Stimulated activated CD4-positive, alpha-beta T cell treated with anti-CD3 and anti-CD28 coated beads, Interleukin-1b, Interleukin-23, amount 100 ng/mL, for 1 hour (primary cell): Measurements from ENCODE around the gene AEBP2.
"Not testable (repeated sequence)": the region's sequence is repeated elsewhere in the genome, so short reads cannot be mapped to it uniquely, and the experiment has no call there.

ENCODE experiments used
- DNase-seq, 2 donors: peaks; one replicate each; pipeline ENCODE4 v3.0.0-alpha.2; 2020; ENCODE audit warnings: low read depth in 2 of 2

The AEBP2 gene

DNA sequence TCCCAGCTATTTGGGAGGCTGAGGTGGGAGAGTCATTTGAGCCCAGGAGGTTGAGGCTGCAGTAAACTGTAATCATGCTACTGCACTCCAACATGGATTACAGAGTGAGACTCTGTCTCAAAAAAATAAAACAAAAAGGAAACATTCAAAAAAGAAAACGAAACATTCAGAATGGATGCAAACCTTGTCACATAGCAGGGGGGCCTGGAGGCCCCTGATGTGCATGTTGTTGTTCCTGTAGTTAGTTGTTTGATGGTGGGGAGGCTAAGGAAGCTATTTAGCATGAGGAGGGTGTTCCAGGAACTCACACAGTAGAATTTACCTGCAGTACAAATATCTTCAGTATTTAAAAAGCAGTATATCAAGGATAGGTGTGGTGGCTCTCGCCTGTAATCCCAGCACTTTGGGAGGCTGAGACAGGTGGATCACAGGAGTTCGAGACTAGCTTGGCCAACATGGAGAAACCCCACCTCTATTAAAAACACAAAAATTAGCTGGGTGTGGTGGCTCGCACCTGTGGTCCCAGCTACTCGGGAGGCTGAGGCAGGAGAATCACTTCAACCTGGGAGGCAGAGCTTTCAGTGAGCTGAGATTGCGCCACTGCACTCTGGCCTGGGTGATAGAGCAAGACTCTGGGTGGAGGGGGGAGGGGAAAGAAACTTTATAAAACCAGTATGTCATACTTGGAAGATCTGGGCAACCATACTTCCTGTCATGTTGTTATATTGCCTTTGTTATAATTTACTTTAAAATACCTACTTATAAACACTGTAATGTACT lies 17.6 kb upstream of the AEBP2 start:
- DNase-seq: no peak

DNA sequence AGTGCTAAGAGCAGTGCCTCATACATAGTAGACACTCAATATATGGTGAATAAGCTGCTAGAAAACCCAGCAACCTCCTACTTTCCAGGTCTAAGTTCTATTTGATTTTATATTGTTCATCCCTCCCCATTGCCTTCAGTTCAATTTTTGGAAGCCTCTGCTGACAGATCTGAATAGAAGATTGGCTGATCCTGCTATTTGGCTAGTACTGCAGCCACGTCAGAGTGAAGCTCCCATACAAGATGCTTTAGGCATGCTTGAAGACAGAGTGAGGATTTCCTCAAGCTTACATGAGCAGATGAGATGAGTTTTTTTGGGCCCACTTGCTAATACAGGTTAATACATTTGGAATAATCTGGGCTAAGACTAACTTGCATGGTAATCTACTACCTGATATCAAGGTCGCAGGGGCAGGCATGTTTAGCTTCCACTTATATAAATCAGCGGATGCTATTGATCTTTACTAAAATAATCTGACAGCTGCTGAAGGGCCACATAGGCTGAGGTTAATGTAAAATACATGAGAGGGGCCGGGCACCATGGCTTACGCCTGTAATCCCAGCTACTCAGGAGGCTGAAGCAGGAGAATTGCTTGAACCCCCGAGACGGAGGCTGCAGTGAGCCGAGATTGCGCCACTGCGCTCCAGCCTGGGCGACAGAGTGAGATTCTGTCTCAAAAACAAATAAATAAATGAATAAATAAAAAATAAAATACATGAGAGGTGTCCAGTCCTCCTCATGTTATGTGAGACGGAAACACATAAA lies 15.9 kb upstream of the AEBP2 start:
- DNase-seq: no peak

DNA sequence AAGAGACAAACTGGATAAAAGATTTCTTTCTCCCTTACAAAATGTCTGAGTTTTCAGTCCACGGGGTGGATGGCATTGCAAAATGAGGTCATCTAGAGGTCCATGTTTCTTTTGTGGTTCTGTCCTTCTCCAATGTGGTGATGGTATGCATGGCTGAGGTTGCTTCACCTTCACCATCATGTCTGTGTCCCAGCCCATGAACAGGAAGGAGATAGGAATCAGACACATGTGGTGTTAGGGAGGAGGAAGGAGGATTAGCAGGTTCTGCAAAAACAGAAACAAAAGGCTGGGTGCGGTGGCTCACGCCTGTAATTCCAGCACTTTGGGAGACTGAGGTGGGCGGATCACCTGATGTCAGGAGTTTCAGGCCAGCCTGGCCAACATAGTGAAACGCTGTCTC lies 11.0 kb upstream of the AEBP2 start:
- no peak for DNase-seq

DNA sequence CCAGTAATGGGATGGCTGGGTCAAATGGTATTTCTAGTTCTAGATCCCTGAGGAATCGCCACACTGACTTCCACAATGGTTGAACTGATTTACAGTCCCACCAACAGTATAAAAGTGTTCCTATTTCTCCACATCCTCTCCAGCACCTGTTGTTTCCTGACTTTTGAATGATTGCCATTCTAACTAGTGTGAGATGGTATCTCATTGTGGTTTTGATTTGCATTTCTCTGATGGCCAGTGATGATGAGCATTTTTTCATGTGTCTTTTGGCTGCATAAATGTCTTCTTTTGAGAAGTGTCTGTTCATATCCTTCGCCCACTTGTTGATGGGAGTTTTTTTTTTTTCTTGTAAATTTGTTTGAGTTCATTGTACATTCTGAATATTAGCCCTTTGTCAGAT lies 9.8 kb upstream of the AEBP2 start:
- not testable (repeated sequence) for DNase-seq

DNA sequence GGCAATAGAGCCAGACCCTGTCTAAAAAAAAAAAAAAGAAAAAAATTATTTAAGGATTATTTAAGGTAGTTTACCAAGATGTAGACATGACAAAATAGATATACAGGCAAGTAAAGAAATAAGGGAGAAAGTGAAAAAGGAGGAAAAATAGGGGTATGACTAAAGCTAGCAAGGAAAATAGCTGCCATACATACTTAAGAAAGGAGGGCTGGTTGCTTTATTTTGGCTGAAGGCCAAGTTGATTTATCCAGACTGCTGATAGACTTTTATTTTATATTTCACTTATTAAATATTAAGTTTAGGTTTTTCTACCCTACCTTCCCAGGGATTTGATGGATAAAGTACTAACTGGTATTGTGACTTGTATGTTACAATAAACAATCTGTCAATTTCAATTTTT lies 8.3 kb upstream of the AEBP2 start:
- DNase-seq: no peak

DNA sequence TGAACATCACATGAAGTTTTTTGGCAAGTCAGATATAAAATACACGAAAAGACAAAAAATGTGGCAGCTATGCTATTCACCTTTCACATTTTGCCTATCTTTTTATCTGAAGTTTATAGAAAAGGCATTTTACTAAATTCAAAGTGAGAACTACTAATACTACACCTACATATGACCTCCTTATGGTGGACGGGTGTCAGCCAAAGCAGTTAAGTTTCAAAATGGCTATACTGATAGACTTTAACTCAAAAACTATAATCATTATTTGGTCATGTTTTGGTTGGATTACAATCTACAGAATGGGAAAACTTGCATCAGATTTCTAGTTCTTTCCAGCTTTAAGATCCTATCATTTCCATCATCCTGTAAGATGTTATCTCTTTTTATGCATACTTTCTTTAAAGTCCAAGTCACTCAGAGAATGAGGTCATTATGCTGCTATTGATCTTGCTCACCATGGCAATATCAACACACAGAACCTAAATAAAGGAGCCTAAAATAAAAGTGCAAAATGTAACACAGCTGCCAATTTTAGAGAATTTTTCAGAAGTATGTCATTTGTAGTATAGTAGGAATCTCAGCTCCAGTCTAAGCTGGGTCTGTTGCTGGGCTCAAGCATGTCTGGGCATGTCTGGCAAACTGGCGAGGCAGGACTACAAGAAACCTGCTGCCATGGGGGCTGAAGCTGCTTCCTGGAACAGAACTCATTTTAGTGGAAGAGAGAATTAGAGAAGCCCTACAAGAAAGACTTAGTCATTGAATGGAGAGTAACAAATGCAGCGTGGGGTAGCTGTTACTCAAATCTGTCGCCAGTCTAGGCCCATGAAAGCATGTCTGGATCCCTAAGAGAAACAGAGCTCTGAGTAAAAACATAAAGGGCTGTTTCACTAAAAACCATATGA lies 7.6 kb upstream of the AEBP2 start:
- DNase-seq: no peak

DNA sequence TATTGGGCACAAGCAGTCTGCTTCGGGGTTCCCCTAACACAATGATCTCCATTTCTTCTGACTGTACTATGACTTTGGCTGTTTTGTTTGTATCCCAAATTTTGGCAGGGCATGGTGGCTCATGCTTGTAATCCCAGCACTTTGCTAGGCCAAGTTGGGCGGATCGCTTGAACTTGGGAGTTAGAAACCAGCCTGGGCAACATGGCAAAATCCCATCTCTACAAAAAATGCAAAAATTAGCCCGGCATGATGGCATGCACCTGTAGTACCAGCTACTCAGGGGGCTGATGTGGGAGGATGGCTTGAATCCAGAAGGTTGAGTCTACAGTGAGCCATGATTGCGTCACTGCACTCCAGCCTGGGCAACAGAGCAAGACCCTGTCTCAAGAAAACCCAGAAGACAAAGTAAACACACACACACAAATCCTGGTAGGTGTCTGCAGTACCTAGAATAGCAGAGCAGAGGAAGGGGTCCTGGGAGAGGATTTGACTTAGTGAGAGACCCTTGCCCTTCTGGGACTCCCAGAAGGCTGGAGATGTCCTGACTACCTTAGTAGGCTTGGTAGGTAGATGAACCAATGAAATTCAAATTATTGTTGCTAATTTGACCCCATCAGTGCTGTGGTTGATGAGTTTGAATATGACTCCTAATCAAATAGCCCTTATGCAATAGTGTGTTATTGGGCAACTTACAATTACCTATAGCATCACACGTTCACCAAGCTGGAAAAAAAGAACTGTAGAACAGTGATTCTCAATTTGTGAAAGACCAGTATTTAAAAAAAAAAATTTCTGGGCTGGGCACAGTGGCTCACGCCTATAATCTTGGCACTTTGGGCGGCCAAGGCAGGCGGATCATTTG lies 6.8 kb upstream of the AEBP2 start:
- no peak for DNase-seq

DNA sequence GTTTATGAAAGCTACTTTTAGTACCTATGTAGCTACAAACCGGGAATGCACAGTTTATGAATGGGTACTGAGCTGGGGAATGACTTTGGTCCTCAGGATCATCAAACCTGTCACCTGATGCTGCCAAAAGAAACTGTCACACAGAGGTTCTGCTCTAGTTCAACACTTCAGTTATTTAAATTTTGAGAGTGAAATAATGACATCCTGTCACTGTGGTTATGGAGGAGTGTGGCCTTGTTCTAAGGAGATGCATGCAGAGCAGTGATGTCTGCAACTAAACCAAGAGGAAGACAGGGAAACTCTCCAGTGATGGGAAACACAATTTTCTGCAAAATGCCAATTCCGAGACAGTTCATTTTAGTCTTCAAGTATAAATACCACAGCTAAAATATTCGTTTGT lies 4.8 kb upstream of the AEBP2 start:
- no peak for DNase-seq

DNA sequence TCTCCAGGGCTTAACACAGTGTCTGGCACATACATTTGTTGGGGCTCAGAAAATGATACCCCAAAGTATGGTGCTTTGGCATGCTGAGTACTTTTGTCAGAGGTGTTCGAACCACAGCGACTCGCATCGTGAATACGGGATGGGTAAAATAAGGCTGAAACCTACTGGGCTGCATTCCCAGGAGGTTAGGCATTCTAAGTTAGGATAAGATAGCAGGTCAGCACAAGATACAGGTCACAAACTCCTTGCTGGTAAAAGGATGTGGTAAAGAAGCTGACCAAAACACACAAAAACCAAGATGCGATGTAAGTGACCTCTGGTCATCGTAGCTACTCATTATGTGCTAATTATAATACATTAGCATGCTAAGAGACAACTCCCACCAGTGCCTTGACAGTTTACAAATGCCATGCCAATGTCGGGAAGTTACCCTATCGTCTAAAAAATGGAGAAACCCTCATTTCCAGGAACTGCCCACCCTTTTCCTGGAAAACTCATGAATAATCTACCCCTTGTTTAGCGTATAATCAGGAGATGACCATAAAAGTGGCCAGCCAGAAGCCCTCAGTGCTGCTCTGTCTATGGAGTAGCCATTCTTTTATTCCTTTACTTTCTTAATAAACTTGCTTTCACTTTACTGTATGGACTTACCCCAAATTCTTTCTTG lies 3.3 kb upstream of the AEBP2 start:
- no peak for DNase-seq

DNA sequence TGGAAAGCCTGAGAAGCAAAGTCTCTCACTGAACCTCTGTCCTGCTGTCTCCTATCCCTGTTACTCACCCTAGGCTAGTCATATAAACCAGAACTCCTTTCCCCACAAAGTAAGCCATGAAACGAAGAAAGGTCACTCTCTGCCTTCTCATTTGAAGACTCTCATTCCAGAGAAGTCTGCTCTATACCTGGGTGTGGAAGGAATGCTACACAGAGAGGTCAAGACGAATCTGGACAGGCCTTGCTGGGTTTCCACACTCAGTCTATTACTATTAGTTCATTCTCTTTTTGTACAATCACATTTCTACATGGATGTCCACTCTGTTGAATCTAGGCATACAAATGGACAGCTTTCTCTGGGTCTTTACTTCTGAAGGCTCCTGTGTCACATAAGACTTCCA lies 2.4 kb upstream of the AEBP2 start:
- no peak for DNase-seq

DNA sequence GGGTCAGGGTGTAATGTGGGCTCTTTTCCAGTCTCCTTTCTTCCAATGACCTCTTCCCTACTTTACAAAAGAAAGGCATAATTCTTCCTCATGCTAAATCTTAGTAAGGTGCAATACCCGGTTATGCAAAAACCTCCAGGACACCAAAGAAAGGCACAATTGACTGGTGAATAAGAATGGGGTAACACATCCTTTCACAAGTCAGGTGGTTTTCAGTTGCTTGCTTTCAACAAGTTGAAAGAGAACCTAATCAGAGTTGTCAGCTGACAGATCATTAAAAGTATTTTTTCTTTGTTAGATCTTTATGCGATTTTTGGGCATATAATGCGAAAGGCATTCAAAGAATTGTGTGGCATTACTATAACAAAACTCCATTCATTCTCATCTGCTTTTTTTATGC lies 1.3 kb upstream of the AEBP2 start:
- DNase-seq: no peak

DNA sequence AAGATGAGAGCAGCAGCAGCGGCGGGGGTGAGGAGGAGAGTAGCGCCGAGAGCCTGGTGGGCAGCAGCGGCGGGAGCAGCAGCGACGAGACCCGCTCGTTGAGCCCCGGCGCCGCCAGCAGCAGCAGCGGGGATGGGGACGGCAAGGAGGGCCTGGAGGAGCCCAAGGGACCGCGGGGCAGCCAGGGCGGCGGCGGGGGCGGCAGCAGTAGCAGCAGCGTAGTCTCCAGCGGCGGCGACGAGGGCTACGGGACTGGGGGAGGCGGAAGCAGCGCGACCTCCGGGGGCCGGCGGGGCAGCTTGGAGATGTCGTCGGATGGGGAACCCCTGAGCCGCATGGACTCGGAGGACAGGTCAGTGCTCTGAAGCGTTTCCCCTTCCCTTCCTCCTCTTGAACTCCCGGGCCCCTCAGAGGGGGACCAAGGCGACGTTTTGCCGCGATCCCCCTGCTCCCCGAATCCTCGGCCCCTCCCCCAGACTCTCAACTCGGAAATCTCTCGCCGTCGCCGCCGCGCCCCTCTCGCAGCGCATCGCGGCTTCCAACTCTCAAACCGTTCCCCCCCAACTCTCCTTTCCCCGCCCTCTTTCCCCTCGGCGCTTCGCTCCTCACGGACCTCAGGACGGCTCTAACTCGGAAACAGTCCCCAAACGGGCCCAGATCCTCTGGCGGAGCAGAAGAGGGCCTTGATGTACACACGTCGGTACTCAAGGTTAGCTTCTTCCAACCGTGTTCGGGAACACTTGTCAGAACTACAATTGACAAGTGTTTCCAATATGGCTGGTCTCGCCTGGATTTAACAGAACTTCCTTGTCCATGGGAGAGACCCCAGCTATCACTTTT lies 947 bp downstream of the AEBP2 start:
- peak; percentile 15 to 33 for DNase-seq

DNA sequence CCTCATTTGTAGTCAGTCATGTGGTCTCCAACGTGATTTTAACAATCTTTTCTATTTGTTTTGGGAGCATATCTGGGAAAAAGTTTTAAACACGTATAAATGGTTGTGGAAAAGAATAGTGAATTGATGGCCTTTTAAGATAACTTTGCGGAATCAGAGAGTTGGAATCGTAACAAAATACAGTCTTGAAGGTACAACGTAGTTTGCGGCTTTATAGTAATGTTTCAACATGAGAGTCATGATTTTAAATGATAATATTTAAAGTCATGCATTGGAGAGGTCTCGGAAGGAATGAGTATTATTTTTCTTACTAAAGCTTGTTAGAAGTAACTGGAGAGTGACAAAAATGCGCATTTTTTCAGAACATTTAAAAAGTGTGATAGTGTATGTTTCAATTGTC lies 1.6 kb downstream of the AEBP2 start:
- DNase-seq: no peak

DNA sequence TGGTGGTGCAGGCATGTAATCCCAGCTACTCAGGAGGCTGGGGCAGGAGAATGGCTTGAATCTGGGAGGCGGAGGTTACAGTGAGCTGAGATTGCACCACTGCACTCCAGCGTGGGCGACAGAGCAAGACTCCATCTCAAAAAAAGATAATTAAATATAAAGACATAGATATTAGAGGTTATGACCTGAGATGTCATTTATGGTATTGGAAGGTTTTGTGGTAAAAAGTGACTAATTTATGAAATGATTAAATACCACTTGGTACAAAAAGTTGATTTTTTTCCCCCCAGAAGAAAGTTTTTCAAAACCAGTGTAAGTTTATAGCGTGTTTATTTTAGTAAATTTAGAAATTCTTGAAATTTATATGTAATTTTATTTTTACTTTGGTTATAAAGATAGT lies 4.3 kb downstream of the AEBP2 start:
- no peak for DNase-seq

DNA sequence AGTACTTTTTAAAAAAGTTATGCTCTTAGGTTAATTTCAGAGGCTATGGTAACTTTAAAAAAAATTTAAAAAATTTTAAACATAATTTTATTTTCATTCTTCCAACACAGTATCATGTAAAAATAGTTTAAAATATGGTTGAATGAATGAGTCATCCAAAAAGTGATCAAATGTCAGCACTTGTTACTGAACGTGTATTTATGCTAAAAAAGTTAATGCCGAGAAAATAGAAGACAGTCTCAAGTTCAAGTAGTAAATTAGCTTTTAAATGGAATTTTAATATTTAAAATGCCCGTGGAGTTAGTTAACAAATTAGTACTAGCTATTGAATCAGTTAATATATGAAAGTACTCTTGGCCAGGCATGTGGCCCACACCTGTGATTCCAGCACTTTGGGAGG lies 4.8 kb downstream of the AEBP2 start:
- no peak for DNase-seq

DNA sequence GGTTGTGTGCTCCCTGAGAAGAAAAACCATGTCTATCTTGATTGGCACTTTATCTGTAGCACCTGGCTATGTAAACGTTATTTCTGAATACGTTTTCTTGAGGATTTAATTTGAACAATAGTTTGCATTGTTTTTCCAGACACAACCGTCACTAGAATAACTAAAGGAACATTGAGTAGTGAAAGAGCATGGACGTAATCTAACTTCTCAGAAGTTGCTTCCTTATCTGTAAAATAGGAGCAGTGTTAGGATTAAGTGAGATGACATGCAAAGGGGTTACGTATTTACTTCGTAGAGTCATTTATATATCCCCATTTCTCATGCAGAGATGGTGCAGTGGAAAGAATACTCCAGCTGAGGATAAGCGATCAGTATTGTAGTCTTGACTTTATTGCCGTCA lies 8.1 kb downstream of the AEBP2 start:
- DNase-seq: no peak

DNA sequence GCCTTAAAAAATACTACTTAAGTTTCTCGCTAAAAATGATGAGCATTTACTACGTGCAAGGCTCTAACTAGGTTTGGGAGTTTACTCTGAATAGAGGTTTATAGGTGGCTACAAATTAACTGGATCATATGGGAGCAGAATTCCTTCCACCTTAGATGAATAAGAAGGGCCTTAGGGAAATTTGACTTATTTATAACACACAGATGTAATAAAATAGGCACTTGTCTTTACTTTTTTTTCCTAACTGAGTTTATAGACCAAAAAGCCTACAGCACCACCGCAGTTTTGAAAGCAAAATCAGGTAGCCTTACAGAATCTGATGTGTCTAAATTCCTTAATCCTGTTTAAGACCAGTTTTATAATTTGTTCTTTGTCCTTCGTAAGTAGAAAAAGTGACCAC lies 10.5 kb downstream of the AEBP2 start:
- no peak for DNase-seq

DNA sequence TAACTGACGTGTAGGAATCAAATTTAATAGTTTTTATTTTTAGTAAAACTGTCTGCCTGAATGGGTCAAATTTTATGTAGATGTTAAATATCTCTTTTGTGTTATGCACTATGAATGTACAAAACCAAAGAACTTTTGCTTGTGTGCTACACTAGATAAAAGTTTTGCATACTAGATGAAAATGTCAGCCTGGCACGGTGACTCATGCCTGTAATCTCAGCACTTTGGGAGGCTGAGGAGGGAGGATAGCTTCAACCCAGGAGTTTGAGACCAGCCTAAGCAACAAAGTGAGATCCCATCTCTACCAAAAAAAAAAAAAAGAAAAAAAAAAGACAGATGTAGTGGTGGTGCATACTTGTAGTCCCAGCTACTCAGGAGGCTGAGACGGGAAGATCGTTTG lies 11.1 kb downstream of the AEBP2 start:
- no peak for DNase-seq

DNA sequence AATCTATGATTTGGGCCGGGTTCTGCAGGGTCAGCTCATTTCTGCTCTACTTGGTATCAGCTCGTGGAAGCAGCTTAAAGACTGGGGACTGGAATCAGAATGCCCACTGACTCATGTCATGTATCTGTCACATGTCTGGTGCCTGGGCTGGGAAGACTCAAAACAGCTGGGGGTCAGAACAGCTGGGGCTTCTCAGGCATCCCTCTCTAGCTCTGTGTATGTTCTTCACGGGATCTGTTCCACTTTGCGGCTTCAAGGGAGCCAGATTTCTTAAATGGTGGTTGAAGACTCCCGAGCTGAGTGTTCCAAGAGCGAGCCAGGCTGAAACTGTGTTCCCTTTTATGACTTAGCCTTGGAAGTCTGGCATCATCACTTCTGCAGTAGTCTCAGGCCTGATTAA lies 11.9 kb downstream of the AEBP2 start:
- DNase-seq: no peak

DNA sequence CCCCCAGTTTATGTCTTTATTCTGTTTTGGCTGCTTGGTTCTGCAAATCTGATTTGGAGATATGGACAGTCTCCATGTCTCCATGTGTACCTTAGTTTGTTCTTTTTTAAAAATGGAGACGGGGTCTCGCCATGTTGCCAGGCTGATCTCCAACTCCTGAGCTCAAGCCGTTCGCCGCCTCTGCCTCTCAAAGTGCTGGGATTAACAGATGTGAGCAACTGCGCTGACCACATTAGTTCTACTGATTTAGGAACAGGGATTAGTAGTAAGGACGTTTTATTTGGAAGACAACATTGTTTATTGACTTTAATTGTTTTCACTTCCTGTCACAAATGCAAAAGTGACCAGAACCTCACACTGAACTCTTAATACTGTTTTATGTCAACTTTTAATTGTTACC lies 14.7 kb downstream of the AEBP2 start:
- DNase-seq: no peak
